NCI-H2107 treated with DMSO at 0.1 percent for 48 hours (cell line): ENCODE data around the gene LMNA.

ENCODE experiments used
- DNase-seq: peaks from one replicate; lab custom pipeline; 2025; ENCODE audit not compliant: unreplicated experiment; lab: John Stamatoyannopoulos, UW

The LMNA gene

GRCh38 chr1:156081917-156082308, 32.6 kb upstream of the LMNA start:
- no peak for DNase-seq

- DNase-seq: peak; percentile 65
Observed at GRCh38 chr1:156082309-156083091, 32.0 kb upstream of the LMNA start, which contains the start of gene MEX3A. Gene MEX3A (minus strand): TSS chr1:156082465. CDS start chr1:156081998, 467 bp downstream.

- DNase-seq: no peak
Observed at GRCh38 chr1:156083800-156084790, 30.4 kb upstream of the LMNA start.

GRCh38 chr1:156086256-156086662, 28.3 kb upstream of the LMNA start:
- no peak for DNase-seq

- peak; percentile 88 for DNase-seq
Observed at GRCh38 chr1:156089704-156090103, 24.8 kb upstream of the LMNA start.

- DNase-seq: peak; percentile 63
Observed at GRCh38 chr1:156090138-156090839, 24.2 kb upstream of the LMNA start.

- peak; percentile 91 for DNase-seq
Observed at GRCh38 chr1:156090840-156091188, 23.7 kb upstream of the LMNA start.

- DNase-seq: no peak
Observed at GRCh38 chr1:156091610-156092009, 22.9 kb upstream of the LMNA start.

- no peak for DNase-seq
Observed at GRCh38 chr1:156095906-156096508, 18.5 kb upstream of the LMNA start.

GRCh38 chr1:156096640-156097391, 17.7 kb upstream of the LMNA start:
- peak; percentile 44 for DNase-seq

GRCh38 chr1:156097499-156098178, 16.9 kb upstream of the LMNA start:
- no peak for DNase-seq

- DNase-seq: no peak
Observed at GRCh38 chr1:156098784-156099183, 15.7 kb upstream of the LMNA start.

- DNase-seq: no peak
Observed at GRCh38 chr1:156099282-156099681, 15.2 kb upstream of the LMNA start.

- no peak for DNase-seq
Observed at GRCh38 chr1:156100205-156100995, 14.1 kb upstream of the LMNA start.

- DNase-seq: no peak
Observed at GRCh38 chr1:156101880-156102279, 12.6 kb upstream of the LMNA start.

- DNase-seq: no peak
Observed at GRCh38 chr1:156102633-156103511, 11.6 kb upstream of the LMNA start.

GRCh38 chr1:156103521-156103947, 11.0 kb upstream of the LMNA start:
- DNase-seq: no peak
